ENCODE data around the gene IL12RB2.
A peak's percentile ranks its signal among the peaks of the same experiment; 100 is the strongest.

IL12RB2 gene

DNA sequence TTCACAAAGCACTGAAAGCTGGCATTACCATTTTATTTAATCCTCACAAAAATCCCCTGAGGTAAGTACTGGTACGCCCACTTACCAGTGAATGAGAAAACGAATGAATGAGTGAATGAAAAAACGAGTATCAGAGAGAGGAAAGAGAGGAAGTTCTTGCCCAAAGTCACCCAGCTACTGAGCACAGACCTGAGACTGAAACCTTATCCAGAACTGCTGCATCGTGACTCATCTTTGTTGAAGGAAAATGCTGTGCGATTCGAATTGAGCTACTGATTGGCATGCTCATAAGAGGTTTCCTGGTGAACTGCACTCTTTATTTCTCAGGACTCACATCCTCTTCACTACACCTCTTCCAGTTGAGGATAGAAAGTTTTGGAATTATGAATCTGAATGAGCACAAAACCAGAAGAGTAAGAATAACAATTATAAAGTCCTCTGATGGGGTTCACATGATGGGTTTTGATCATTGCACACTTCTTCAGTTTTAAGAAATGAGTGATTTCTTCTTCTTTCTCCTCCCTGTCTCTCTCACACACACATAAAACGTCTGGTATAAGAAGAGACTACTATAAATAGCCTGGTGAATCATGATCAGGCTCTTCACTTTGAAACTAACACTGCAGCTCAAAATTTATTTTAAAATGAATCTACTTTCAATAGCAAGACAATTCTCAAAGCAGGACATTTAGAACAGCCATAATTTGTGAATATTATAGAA lies 32.1 kb downstream of the IL12RB2 start:
- in situ Hi-C loops (cut with HindIII; ENCODE audit: low sequenced_read_pairs), result no loop called here
- no peak overlapping the region for H3K4me3 ChIP-seq (ENCODE audit: low read depth, low read length)
- peak; percentile 76 for DNase-seq (ENCODE audit: low read depth, low spot score)
- TF ChIP-seq, protein P1, sequence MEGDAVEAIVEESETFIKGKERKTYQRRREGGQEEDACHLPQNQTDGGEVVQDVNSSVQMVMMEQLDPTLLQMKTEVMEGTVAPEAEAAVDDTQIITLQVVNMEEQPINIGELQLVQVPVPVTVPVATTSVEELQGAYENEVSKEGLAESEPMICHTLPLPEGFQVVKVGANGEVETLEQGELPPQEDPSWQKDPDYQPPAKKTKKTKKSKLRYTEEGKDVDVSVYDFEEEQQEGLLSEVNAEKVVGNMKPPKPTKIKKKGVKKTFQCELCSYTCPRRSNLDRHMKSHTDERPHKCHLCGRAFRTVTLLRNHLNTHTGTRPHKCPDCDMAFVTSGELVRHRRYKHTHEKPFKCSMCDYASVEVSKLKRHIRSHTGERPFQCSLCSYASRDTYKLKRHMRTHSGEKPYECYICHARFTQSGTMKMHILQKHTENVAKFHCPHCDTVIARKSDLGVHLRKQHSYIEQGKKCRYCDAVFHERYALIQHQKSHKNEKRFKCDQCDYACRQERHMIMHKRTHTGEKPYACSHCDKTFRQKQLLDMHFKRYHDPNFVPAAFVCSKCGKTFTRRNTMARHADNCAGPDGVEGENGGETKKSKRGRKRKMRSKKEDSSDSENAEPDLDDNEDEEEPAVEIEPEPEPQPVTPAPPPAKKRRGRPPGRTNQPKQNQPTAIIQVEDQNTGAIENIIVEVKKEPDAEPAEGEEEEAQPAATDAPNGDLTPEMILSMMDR (IDR thresholded peaks at IDR 0.05; ENCODE audit: low read depth, low read length), result no peak

DNA sequence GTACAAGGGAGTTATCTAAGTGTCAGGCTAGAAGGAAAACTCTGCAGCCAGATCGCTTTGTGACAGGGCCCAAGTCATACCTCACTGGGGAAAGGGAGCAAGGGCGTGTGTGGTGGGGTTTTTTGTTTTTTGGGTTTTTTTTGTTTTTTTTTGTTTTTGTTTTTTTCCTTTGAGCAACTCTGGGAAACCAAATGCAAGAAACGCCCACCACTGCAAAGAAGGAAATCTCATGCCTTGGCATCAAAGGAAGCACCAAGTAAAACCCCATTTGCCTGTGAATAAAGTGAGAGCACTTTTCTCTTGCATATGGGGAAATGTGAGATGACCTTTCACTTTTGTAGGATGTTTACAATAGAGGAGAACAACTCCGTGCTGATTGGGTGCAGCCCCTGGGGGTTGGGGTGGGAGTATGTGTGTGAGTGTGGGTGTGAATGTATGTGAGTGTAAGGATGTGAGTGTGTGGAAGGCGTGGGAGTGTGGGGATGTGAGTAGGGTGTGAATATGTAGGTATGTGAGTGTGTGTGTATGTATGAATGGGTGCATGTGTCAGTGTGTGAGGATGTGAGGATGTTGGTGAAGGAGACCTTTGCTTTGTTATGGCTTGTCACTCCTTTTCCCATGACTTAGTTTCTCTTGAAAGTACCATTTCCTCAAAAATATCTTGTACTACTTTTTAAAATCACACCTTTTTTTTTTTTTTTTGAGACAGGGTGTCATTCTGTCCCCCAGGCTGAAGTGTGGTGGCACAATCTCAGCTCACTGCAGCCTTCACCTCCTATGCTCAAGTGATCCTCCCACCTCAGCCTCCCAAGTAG lies 34.6 kb downstream of the IL12RB2 start:
- TF ChIP-seq, protein P1 (IDR thresholded peaks at IDR 0.05; ENCODE audit: low read depth, low read length), result no peak
- no peak overlapping the region for H3K4me3 ChIP-seq (ENCODE audit: low read depth, low read length)
- DNase-seq (ENCODE audit: low read depth, low spot score), result no peak
- in situ Hi-C loops (cut with HindIII; ENCODE audit: low sequenced_read_pairs), result no loop called here

DNA sequence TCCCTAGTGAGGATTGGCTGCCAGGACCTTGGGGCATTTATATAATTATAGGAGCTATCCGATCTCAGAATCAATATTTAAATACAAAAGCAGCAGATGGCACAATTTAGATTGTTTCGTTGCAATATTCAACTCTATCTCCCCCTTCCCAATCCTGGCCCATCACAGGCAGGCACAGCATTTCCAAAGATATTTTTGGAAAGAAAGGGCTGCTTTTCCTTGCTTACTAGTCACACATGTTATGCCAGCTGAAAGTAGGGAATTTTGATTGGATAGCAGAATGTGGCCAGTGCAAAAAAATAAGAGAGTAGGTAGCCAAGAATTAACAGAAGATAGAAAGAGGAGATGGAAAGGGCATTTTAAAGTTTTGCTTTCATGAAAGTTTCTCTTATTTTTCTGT lies 37.9 kb downstream of the IL12RB2 start:
- TF ChIP-seq, protein P1 (IDR thresholded peaks at IDR 0.05; ENCODE audit: low read depth, low read length), result no peak
- H3K4me3 ChIP-seq (ENCODE audit: low read depth, low read length), result no peak overlapping the region
- in situ Hi-C loops (cut with HindIII; ENCODE audit: low sequenced_read_pairs), result no loop called here
- DNase-seq (ENCODE audit: low read depth, low spot score), result no peak

- no peak for DNase-seq (ENCODE audit: low read depth, low spot score)
- H3K4me3 ChIP-seq (ENCODE audit: low read depth, low read length), result no peak overlapping the region
- TF ChIP-seq, protein P1 (IDR thresholded peaks at IDR 0.05; ENCODE audit: low read depth, low read length), result no peak
- in situ Hi-C loops (cut with HindIII; ENCODE audit: low sequenced_read_pairs), result no loop called here
Measured at GRCh38 chr1:67346982-67347381, 39.3 kb downstream of the IL12RB2 start.

DNA sequence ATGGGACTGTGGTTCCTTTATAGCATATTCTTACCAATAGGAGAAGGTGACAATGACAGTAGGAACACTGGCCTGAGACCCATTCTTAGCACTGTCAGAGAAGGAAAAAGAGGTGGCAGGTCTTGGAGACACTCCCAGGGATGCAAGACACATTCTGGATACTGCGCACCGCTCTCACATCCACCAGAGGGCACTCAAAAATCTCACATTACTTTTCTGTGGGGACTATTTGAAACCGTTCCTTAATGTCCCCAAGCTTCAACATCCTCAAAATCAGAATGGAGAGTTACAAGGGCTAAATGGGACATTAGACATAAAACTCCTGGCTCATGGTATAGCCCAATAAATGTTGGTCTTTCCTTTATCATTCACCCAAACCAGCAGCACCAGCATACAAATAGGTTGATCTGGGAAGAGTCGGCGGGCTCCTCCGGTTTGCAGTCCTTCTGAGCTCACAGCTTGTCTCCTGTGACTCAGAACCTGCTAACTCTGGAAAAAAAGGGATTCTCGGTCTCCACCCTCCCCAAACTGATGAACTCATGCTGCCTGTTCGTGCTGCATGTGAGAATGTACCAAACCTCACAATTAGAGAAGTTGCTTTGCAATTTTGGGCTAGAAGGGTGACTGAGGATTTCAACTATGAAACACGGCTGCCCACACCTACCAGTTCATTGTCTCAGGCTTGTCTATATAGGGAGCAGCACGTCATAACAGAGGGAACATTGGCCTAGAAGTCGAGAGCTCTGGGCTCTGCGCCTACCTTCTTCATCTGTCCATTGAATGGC lies 40.2 kb downstream of the IL12RB2 start:
- in situ Hi-C loops (cut with HindIII; ENCODE audit: low sequenced_read_pairs), result no loop called here
- peak; percentile 85 for DNase-seq (ENCODE audit: low read depth, low spot score)
- TF ChIP-seq, protein P1 (IDR thresholded peaks at IDR 0.05; ENCODE audit: low read depth, low read length), result peak; percentile 86
- peak overlapping the region; percentile 27 for H3K4me3 ChIP-seq (ENCODE audit: low read depth, low read length)

GRCh38 chr1:67348586-67349252 lies 41.0 kb downstream of the IL12RB2 start:
- no peak overlapping the region for H3K4me3 ChIP-seq (ENCODE audit: low read depth, low read length)
- DNase-seq (ENCODE audit: low read depth, low spot score), result no peak
- TF ChIP-seq, protein P1 (IDR thresholded peaks at IDR 0.05; ENCODE audit: low read depth, low read length), result no peak
- in situ Hi-C loops (cut with HindIII; ENCODE audit: low sequenced_read_pairs), result no loop called here

All from astrocyte of the spinal cord (primary cell).